ENCODE results near the gene ACSL3. TPM values are rescaled to one million over a fixed set of nuclear protein-coding genes. Genes with fewer than 3 reads are reported as not detected.

Gene ACSL3
- total and polyA plus RNA-seq, 2 donors (not counting 3 experiments of a cell fraction or from before 2014, with no cell fraction given): 58.7 to 139 TPM

GRCh38 chr2:222909286-222909685 lies 48.5 kb downstream of the ACSL3 start:
- Histone ChIP-seq H3K4me2 (ENCODE audit: insufficient read depth, low read length) (no peak overlapping the region), H4K20me1 (replicated peaks; ENCODE audit: control insufficient read depth, extremely low read depth, insufficient read depth, low read length) (peaks cover 5% of the 10 kb centered on the region), H3K4me1 (ENCODE audit: control insufficient read depth, extremely low read depth, insufficient read depth, low read length) (no peaks in the 10 kb centered on the region), H3K79me2 (ENCODE audit: control insufficient read depth, insufficient read depth, low read length) (peaks cover 91% of the 10 kb centered on the region), H3K4me3 (replicated peaks in 1 of 3; ENCODE audit: insufficient read depth in 1 of 3, low read depth in 1 of 3, low read length in 3 of 3) (no peak overlapping the region), H3K9me1 (replicated peaks; ENCODE audit: control insufficient read depth, extremely low read depth, insufficient read depth, low read length) (no peaks in the 10 kb centered on the region), H3K9me3 (replicated peaks; ENCODE audit: control insufficient read depth, insufficient read depth, low read length) (no peaks in the 10 kb centered on the region), H3K9ac (replicated peaks; ENCODE audit: extremely low read depth, insufficient read depth, low read length) (no peak overlapping the region), H3K36me3 (ENCODE audit: control insufficient read depth in 2 of 2, extremely low read depth in 1 of 2, insufficient read depth in 2 of 2, low read length in 2 of 2) (peaks cover 5 to 14% of the 10 kb centered on the region in 2 experiments), H3K27me3 (ENCODE audit: control insufficient read depth in 2 of 2, insufficient read depth in 2 of 2, low read length in 2 of 2) (no peaks in the 10 kb centered on the region), H3K27ac (ENCODE audit: insufficient read depth, low read depth, low read length) (no peak overlapping the region), H2AFZ (ENCODE audit: low read depth, low read length) (no peak overlapping the region)
- no peak for TF ChIP-seq EZH2 (IDR thresholded peaks at IDR 0.05; ENCODE audit: borderline replicate concordance, low read depth, low read length, severe bottlenecking)
- no peak for TF ChIP-seq FOS (IDR thresholded peaks at IDR 0.05; ENCODE audit: borderline replicate concordance, insufficient read depth, low read length)
- no peak for TF ChIP-seq JUN (IDR thresholded peaks at IDR 0.05; ENCODE audit: borderline replicate concordance, insufficient read depth, insufficient read length, low read depth)
- TF ChIP-seq, protein P1, sequence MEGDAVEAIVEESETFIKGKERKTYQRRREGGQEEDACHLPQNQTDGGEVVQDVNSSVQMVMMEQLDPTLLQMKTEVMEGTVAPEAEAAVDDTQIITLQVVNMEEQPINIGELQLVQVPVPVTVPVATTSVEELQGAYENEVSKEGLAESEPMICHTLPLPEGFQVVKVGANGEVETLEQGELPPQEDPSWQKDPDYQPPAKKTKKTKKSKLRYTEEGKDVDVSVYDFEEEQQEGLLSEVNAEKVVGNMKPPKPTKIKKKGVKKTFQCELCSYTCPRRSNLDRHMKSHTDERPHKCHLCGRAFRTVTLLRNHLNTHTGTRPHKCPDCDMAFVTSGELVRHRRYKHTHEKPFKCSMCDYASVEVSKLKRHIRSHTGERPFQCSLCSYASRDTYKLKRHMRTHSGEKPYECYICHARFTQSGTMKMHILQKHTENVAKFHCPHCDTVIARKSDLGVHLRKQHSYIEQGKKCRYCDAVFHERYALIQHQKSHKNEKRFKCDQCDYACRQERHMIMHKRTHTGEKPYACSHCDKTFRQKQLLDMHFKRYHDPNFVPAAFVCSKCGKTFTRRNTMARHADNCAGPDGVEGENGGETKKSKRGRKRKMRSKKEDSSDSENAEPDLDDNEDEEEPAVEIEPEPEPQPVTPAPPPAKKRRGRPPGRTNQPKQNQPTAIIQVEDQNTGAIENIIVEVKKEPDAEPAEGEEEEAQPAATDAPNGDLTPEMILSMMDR (IDR thresholded peaks at IDR 0.05; ENCODE audit: extremely low read depth in 1 of 2, insufficient read depth in 1 of 2, low read depth in 1 of 2, low read length in 2 of 2): no peak
- TF ChIP-seq MYC (IDR thresholded peaks at IDR 0.05; ENCODE audit: low read depth, low read length): no peak
- TF ChIP-seq POLR2AphosphoS5 (IDR thresholded peaks at IDR 0.05; ENCODE audit: insufficient read depth, low read depth, low read length): no peak
- DNase-seq (ENCODE audit: low read depth, low spot score): no peak
- dilution Hi-C loops (cut with MboI; ENCODE audit: extremely low pct_ligation_motif_present, low sequenced_read_pairs): no loop called here
- intact Hi-C loops (cut with micrococcal nuclease): no loop called here
- no peak for FAIRE-seq
- CTCF ChIA-PET: interaction anchor here (1.1 kb wide), 1 partner anchor 30 kb away, joined by 6 read pairs; no protein-coding TSS in a partner anchor
- no TSS peak for BruUV-seq (replicated peaks)
- POLR2A ChIA-PET: no interaction called here

All from endothelial cell of umbilical vein (primary cell).